Activated CD4-positive, alpha-beta T cell treated with anti-CD3 and anti-CD28 coated beads, Interleukin-2, amount 50 U/mL, for 48 hours (primary cell): ENCODE measurements around the gene SYS1.

Experiments used
- DNase-seq, 2 experiments: peaks; one replicate each; pipeline ENCODE4 v3.0.0-alpha.2; 2020

The SYS1 gene

GRCh38 chr20:45358282-45359068, 4.5 kb upstream of the SYS1 start:
- no peak for DNase-seq

- DNase-seq = no peak
These were observed 3.9 kb upstream of the SYS1 start for GRCh38 chr20:45359069-45359405.

DNA sequence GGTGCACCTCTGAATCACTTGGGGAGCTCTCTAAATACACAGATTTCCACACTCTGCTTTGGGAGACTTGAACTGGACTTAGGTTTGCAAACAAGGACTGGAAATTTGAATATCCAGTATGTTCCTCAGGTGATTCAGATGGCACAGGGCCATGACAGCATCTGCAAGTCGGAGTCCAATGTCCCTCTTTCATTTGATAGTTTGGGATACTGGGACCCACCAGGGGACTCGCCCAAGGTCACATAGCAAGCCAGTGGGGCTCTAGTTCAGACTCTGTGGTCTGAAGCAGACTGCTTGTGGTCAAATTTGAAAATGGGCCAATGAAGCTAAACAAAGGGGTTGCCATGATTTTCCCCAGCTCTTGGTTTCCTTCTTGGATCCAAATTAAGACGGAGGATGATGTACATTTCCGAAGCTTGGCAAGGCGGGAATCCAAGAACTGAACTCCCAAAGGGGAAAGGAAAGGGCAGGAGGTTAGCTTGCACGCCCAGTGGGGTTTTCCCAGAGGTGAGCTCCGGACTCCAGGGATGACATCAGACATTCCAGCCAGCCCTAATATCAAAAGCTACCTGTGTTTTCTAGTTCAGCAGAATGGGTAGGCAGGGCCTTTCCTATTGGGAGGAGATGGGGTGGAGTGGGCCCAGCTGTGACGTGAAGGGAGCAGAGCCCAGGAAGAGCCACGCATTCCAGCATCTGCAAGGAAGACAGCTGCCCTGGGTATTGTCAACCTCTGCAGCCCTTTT, 3.4 kb upstream of the SYS1 start:
- no peak for DNase-seq

- DNase-seq = no peak
These were observed 1.2 kb upstream of the SYS1 start for GRCh38 chr20:45361793-45362192.

GRCh38 chr20:45363611-45364492, 896 bp downstream of the SYS1 start:
- no peak for DNase-seq

DNA sequence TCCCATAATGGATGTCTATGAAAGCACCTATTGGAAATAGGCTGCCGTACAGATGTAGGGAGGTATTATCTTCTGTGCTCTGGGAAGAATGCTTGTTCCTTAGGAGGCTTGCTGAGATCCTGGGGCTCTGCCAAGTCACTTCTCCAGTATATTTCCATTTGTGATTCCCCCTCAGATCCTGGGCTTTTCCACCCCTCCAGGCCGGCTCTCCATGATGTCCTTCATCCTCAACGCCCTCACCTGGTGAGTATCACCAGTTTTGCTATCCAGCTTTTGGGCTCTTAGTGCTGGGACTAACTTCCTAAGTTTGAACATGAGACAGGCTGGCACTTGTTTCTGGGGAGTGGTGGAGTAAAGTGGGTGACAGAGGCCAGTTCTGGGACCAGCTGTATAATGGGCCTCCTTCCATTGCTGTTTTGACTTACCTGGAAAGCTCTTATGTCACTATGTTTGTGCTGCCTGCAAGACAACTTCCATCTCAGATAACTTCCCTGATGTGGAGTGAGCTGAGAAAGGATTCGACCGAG, 2.6 kb downstream of the SYS1 start:
- no peak for DNase-seq

- no peak for DNase-seq
These were observed 3.2 kb downstream of the SYS1 start for GRCh38 chr20:45366192-45366591.

- no peak for DNase-seq
These were observed 3.7 kb downstream of the SYS1 start for GRCh38 chr20:45366631-45367030.

DNA sequence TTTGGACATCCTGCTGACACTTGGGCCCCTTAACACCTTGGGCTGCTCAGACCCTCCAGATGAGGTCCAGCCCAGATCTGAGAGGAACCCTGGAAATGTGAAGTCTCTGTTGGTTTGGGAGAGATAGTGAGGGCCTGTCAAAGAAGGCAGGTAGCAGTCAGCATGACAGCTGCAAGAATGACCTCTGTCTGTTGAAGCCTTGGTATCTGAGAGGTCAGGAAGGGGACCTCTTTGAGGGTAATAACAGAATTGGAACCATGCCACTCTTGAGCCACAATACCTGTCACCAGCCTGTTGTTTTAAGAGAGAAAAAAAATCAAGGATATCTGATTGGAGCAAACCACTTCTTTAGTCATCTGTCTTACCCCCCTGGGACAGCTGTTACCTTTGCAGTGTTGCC, 4.2 kb downstream of the SYS1 start:
- DNase-seq = no peak

DNA sequence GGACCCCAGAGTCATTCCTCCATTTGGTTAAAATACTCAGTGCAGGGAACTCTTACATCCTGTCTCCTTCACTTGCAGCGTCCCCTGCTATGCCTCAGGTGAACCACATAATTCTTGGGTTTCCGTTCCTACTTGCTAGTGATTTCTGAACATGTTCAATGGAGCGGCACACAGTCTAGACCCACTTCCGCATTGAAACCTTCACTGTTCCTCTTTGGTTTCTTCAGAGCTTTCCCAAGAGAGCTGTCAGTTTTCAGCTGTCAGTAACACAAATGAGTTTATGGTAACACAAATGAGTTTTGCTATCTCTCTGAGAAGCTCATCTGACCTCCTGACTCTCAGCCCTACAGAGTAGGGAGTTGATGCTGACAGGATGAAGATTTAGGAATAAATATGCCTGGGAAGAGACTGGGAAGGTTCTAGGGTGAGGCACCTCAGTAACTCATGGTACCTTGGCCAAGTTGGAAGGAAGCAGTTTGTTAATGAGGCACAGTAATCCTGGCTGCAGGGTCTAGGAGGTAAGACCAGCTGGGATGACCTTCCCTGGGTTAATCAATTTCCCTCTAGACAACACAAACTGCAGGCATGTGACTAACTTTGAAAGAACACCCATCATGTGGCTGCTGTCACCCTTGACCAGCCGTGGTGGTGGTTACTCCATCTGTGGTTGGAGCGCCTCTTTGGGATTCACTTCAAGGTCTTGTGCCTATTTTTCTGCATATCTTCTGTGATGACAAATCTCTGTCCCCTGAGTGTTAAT, 5.4 kb downstream of the SYS1 start:
- DNase-seq = peak in 1 of 2 experiments; percentile 35

- DNase-seq = no peak
These were observed 7.7 kb downstream of the SYS1 start for GRCh38 chr20:45370571-45371160.

GRCh38 chr20:45372241-45372640, 9.3 kb downstream of the SYS1 start:
- DNase-seq = no peak

DNA sequence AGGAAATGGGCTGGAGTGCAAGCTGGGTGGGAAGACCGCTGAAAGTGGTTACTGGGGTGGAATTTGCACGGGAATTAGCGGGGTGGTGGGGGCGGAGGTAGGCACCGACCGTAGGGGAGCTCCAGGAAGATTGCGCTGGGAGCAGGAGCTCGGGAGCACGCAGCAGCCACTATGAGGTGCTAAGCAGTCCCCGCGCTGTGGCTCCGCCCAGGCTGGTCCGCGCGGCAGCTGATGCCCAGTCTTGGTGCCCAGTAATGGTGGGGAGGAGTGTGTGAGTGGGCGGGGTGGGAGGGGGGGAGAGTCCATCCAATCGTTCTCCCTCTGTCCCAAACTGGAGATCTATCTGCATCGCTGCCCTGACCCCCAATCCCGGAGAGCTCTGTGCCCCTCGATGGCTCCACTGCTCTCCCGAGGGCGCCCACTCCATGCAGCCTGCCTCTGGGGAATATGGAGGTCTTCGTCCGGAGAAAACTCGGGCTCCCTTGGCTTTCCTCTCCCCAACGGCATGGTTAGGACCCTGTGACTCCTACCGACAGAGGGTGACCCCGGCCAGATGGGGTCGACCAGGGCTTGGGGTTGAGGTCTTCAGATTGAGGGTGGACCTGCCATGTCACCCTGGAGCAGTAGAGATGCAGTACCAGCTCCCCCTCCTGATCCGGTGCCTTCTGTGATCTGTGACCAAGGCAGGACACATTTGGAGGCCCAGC, 9.8 kb downstream of the SYS1 start:
- DNase-seq = no peak

GRCh38 chr20:45373353-45374100, 10.6 kb downstream of the SYS1 start:
- DNase-seq = peak; percentile 94 to 95

- no peak for DNase-seq
These were observed 11.1 kb downstream of the SYS1 start for GRCh38 chr20:45374101-45374467.

DNA sequence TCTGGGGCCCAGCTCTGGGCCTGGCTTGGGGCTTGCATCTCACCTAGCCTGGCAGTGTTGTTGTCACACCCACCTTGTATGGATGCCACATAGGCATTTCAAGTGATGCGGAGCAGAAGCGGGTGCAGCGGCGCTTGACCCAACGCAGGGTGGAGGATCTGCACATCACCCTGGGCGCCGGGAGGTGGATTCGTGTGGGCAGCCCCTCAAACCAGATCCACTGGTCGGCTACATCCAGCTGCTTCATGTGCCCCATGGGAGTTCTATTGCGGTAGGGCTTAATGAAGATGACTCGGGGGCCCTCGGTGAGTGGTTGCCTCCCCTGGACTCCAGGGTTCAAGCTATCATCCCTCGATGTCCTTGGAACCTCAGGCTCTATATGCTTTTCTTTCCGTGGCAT, 12.0 kb downstream of the SYS1 start:
- DNase-seq = no peak

DNA sequence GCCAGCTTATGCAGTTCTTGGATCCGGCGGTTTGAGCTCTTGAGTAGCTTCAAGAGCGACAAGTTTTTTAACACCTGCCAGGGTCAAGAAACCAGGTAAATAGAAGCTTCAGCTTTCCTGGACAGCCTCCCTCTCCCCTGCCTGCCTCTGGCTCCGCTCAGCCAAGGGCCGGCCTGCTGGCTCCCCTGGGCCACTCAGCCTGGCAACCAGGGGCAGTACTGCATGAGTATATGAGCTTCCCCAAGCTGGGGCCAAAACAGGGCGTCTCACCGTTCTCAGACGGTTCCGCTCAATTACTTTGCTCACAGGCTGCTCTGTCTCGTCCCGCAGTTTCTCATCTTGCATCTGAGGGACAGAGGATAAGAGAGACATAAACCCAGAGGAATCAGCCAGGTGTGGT, 14.3 kb downstream of the SYS1 start:
- DNase-seq = no peak

- no peak for DNase-seq
These were observed 15.2 kb downstream of the SYS1 start, which contains the start of gene TP53TG5 for GRCh38 chr20:45378191-45378590. TP53TG5 (minus strand) TSS chr20:45378325; CDS start chr20:45378236, 89 bp downstream.

GRCh38 chr20:45387274-45387673, 24.3 kb downstream of the SYS1 start:
- no peak for DNase-seq

DNA sequence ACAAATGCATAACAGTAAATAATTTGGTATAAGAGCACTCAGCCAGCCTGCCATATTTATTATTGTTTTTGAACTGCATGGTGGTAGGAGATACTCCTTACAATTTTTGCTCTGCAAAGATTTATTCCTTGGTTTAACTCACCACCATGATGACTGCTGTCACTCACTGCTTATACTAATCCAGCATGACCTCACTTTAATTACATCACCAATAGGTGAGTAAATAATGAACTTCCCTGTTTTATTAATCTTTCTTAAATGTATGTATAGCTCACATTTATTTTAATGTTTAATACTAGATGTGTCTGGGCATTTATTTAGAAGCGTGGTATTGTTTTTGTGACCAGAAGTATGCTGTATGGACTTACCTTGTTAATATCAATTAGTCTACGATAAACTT, 28.0 kb downstream of the SYS1 start:
- no peak for DNase-seq

GRCh38 chr20:45391559-45391958, 28.6 kb downstream of the SYS1 start:
- no peak for DNase-seq
